ENCODE results near the gene PLCB2. TPM values are rescaled to one million over a fixed set of nuclear protein-coding genes. Genes with fewer than 3 reads are reported as not detected.

The PLCB2 gene
- polyA plus RNA-seq, 1 of the 3 experiments (the other 2 are of a cell fraction) = 0.15 TPM

DNA sequence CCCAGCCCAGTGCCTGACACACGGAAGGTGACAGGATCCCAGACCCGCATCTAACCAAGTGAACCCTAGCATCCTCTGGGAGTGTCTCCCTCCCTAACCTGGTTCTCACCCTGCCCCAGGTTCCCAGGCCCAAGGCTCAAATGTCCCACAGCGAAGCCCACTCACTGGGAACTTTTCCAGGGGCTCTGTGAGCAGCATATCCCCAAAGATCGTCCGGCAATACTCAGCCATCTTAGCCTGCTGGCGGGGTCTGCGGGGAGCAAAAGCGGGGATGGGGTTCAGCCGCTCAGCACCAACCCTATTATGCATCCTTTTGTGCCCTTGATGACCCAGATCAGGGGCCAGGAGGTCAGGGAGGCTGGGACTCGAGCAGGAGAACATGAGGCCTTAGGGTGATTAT lies 10.4 kb downstream of the PLCB2 start:
- H2AFZ ChIP-seq (ENCODE audit: low read depth) = no peak overlapping the region
- peaks cover 0 to 31% of the 10 kb centered on the region in 2 experiments; a peak in 2 of 4 replicates for H3K4me1 ChIP-seq (ENCODE audit: control insufficient read depth in 1 of 2, insufficient read depth in 2 of 2, low read depth in 1 of 2, low read length in 1 of 2)
- no peak overlapping the region for H3K27ac ChIP-seq (ENCODE audit: low read depth in 2 of 2, low read length in 1 of 2)
- H3K9me2 ChIP-seq = no peaks in the 10 kb centered on the region
- H3K4me2 ChIP-seq = no peak overlapping the region
- no peak for DNase-seq
- no peaks in the 10 kb centered on the region for H3K9me3 ChIP-seq
- WGBS (ENCODE audit: low lambda C conversion rate) = 76% methylated on average over 10 of the region's 10 CpGs
- H4K20me1 ChIP-seq (ENCODE audit: insufficient read depth) = no peaks in the 10 kb centered on the region
- TF ChIP-seq POLR2AphosphoS5 (IDR thresholded peaks at IDR 0.05; ENCODE audit: low read depth, low read length) (no peak), EP300 (IDR thresholded peaks at IDR 0.05; ENCODE audit: borderline replicate concordance in 1 of 2, low read depth in 1 of 2, low read length in 1 of 2) (no peak), FOXM1 (IDR thresholded peaks at IDR 0.05; ENCODE audit: low read depth) (no peak), FOSL2 (IDR thresholded peaks at IDR 0.05; ENCODE audit: borderline replicate concordance, low read depth) (no peak), MXI1 (IDR thresholded peaks at IDR 0.05; ENCODE audit: low read depth, low read length) (no peak), TEAD4 (IDR thresholded peaks at IDR 0.05; ENCODE audit: borderline replicate concordance, insufficient read depth) (no peak)
- TF ChIP-seq, protein P1, sequence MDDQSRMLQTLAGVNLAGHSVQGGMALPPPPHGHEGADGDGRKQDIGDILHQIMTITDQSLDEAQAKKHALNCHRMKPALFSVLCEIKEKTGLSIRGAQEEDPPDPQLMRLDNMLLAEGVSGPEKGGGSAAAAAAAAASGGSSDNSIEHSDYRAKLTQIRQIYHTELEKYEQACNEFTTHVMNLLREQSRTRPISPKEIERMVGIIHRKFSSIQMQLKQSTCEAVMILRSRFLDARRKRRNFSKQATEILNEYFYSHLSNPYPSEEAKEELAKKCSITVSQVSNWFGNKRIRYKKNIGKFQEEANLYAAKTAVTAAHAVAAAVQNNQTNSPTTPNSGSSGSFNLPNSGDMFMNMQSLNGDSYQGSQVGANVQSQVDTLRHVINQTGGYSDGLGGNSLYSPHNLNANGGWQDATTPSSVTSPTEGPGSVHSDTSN (IDR thresholded peaks at IDR 0.05) = no peak
- TF ChIP-seq, protein P2, sequence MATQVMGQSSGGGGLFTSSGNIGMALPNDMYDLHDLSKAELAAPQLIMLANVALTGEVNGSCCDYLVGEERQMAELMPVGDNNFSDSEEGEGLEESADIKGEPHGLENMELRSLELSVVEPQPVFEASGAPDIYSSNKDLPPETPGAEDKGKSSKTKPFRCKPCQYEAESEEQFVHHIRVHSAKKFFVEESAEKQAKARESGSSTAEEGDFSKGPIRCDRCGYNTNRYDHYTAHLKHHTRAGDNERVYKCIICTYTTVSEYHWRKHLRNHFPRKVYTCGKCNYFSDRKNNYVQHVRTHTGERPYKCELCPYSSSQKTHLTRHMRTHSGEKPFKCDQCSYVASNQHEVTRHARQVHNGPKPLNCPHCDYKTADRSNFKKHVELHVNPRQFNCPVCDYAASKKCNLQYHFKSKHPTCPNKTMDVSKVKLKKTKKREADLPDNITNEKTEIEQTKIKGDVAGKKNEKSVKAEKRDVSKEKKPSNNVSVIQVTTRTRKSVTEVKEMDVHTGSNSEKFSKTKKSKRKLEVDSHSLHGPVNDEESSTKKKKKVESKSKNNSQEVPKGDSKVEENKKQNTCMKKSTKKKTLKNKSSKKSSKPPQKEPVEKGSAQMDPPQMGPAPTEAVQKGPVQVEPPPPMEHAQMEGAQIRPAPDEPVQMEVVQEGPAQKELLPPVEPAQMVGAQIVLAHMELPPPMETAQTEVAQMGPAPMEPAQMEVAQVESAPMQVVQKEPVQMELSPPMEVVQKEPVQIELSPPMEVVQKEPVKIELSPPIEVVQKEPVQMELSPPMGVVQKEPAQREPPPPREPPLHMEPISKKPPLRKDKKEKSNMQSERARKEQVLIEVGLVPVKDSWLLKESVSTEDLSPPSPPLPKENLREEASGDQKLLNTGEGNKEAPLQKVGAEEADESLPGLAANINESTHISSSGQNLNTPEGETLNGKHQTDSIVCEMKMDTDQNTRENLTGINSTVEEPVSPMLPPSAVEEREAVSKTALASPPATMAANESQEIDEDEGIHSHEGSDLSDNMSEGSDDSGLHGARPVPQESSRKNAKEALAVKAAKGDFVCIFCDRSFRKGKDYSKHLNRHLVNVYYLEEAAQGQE (IDR thresholded peaks at IDR 0.05; ENCODE audit: low read depth, low read length) = no peak
- H3K9ac ChIP-seq = no peak overlapping the region
- H3F3A ChIP-seq (replicated peaks; ENCODE audit: insufficient read depth) = no peaks in the 10 kb centered on the region
- H3K79me2 ChIP-seq (ENCODE audit: insufficient read depth) = no peaks in the 10 kb centered on the region
- POLR2A ChIA-PET = no interaction called here
- CTCF ChIA-PET = interaction anchor here (29.7 to 66.3 kb wide), 2 partner anchors 23 to 44 kb away, joined by 818 to 2194 read pairs; partner anchors contain the start of genes CCDC9B, DISP2, INAFM2 and PHGR1
- no peaks in the 10 kb centered on the region for H3K36me3 ChIP-seq (replicated peaks in 1 of 2; ENCODE audit: control insufficient read depth in 1 of 2, insufficient read depth in 2 of 2, low read length in 1 of 2)
- H3K4me3 ChIP-seq (ENCODE audit: low read depth in 2 of 2, low read length in 1 of 2) = no peak overlapping the region
- 0 out of 2 replicates have a peak, but pooled peaks cover 5% of the 10 kb centered on the region for H3K27me3 ChIP-seq (ENCODE audit: insufficient read depth)

- Histone ChIP-seq H3K27me3 (ENCODE audit: insufficient read depth) (peaks cover 5% of the 10 kb centered on the region; the same call in 1 of the 2 replicates), H3K4me2 (no peak overlapping the region), H3K9ac (no peak overlapping the region), H3F3A (replicated peaks; ENCODE audit: insufficient read depth) (no peaks in the 10 kb centered on the region), H3K79me2 (ENCODE audit: insufficient read depth) (no peaks in the 10 kb centered on the region), H3K36me3 (replicated peaks in 1 of 2; ENCODE audit: control insufficient read depth in 1 of 2, insufficient read depth in 2 of 2, low read length in 1 of 2) (no peaks in the 10 kb centered on the region), H3K27ac (ENCODE audit: low read depth in 2 of 2, low read length in 1 of 2) (no peak overlapping the region), H2AFZ (ENCODE audit: low read depth) (no peak overlapping the region), H3K9me2 (no peaks in the 10 kb centered on the region), H3K9me3 (no peaks in the 10 kb centered on the region), H4K20me1 (ENCODE audit: insufficient read depth) (no peaks in the 10 kb centered on the region), H3K4me1 (ENCODE audit: control insufficient read depth in 1 of 2, insufficient read depth in 2 of 2, low read depth in 1 of 2, low read length in 1 of 2) (peaks cover 0 to 25% of the 10 kb centered on the region in 2 experiments; a peak in 2 of 4 replicates), H3K4me3 (ENCODE audit: low read depth in 2 of 2, low read length in 1 of 2) (no peak overlapping the region)
- 64% methylated on average over 5 of the region's 5 CpGs for WGBS (ENCODE audit: low lambda C conversion rate)
- CTCF ChIA-PET = interaction anchor here (1.7 to 66.3 kb wide), 3 partner anchors 23 to 79 kb away, joined by 5 to 2194 read pairs (median 818); partner anchors contain the start of genes CCDC9B, DISP2, INAFM2 and PHGR1
- POLR2A ChIA-PET = no interaction called here
- no peak for DNase-seq
- TF ChIP-seq FOSL2 (IDR thresholded peaks at IDR 0.05; ENCODE audit: borderline replicate concordance, low read depth) (no peak), CHD2 (IDR thresholded peaks at IDR 0.05; ENCODE audit: low read length, partially characterized antibody) (no peak), CTCF (IDR thresholded peaks at IDR 0.05) (no peak), NFIC (IDR thresholded peaks at IDR 0.05; ENCODE audit: borderline replicate concordance) (no peak), SIN3A (IDR thresholded peaks at IDR 0.05; ENCODE audit: borderline replicate concordance, low read depth, low read length) (no peak), TCF12 (IDR thresholded peaks at IDR 0.05) (no peak), MEF2A (IDR thresholded peaks at IDR 0.05; ENCODE audit: borderline replicate concordance, low read depth) (no peak), RCOR1 (IDR thresholded peaks at IDR 0.05; ENCODE audit: low read length) (no peak)
- TF ChIP-seq, protein P3, sequence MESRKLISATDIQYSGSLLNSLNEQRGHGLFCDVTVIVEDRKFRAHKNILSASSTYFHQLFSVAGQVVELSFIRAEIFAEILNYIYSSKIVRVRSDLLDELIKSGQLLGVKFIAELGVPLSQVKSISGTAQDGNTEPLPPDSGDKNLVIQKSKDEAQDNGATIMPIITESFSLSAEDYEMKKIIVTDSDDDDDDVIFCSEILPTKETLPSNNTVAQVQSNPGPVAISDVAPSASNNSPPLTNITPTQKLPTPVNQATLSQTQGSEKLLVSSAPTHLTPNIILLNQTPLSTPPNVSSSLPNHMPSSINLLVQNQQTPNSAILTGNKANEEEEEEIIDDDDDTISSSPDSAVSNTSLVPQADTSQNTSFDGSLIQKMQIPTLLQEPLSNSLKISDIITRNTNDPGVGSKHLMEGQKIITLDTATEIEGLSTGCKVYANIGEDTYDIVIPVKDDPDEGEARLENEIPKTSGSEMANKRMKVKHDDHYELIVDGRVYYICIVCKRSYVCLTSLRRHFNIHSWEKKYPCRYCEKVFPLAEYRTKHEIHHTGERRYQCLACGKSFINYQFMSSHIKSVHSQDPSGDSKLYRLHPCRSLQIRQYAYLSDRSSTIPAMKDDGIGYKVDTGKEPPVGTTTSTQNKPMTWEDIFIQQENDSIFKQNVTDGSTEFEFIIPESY (IDR thresholded peaks at IDR 0.05; ENCODE audit: borderline replicate concordance, low read depth) = no peak
- TF ChIP-seq, protein P4, sequence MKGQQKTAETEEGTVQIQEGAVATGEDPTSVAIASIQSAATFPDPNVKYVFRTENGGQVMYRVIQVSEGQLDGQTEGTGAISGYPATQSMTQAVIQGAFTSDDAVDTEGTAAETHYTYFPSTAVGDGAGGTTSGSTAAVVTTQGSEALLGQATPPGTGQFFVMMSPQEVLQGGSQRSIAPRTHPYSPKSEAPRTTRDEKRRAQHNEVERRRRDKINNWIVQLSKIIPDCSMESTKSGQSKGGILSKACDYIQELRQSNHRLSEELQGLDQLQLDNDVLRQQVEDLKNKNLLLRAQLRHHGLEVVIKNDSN (IDR thresholded peaks at IDR 0.05; ENCODE audit: borderline replicate concordance, low read depth) = no peak
Observed at GRCh38 chr15:40296561-40297230, 11.0 kb downstream of the PLCB2 start.

All from SK-N-SH (cell line).